ENCODE results near the gene RBM23.
A peak's percentile ranks its signal among the peaks of the same experiment; 100 is the strongest.

Gene RBM23

DNA sequence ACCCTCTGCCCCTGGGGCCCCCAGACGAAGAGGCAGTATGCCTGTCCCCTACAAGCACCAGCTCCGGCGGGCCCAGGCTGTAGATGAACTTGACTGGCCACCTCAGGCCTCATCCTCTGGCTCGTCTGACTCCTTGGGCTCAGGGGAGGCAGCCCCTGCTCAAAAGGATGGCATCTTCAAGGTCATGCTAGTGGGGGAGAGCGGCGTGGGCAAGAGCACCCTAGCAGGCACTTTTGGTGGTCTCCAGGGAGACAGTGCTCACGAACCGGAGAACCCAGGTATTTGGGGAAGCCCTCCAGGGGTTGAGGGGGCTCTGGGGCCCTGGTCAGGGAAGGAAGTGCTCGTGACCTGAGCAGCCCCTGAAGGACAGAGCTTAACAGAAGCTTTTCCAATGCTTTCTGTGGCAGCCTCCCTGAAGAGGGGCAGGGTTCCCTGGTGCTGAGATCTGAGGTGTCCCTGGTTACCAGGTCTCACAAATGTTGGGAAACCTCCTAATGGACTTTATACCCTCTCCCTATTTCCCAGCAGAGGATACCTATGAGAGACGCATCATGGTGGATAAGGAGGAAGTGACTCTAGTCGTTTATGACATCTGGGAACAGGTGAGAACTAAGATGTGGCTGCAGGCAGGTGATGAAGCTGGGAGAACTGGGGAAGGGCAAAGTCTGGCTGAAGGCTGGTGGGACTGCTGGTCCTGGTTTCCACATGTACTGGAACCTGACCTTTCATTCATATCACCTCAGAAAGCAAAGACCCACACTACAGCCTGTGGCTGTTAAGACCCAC lies 34.0 kb downstream of the RBM23 start:
- no peak for DNase-seq

DNA sequence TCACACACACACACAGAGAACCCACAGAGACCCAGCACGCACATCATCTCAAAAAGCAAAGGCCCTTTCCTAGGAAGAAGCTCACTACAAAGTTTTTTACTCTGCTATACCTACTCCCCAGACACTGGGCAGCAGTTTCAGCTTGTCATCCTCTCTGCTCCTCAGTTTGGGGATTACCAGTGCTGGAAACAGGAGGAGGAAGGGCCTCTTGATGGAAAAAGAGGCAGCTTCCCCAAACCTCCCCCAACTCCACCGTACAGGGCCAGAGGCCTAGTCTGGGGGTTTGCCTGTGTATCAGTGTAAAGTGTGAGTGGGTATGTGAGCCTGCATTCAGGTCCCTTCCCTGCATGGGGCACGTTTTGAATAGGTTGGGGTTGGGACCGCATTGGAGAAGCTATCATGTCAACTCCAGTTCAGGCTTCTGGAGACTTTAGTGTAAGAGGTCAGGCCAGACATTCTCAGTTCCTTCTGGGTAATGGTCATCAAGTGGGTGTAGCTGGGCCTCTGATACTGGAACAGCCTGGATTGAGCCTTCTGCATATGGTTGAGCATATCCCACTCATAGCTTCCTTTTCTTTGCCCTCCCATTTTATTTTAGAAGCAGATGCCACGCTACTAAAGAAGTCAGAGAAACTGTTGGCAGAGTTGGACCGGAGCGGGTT lies 34.7 kb downstream of the RBM23 start:
- DNase-seq = no peak

DNA sequence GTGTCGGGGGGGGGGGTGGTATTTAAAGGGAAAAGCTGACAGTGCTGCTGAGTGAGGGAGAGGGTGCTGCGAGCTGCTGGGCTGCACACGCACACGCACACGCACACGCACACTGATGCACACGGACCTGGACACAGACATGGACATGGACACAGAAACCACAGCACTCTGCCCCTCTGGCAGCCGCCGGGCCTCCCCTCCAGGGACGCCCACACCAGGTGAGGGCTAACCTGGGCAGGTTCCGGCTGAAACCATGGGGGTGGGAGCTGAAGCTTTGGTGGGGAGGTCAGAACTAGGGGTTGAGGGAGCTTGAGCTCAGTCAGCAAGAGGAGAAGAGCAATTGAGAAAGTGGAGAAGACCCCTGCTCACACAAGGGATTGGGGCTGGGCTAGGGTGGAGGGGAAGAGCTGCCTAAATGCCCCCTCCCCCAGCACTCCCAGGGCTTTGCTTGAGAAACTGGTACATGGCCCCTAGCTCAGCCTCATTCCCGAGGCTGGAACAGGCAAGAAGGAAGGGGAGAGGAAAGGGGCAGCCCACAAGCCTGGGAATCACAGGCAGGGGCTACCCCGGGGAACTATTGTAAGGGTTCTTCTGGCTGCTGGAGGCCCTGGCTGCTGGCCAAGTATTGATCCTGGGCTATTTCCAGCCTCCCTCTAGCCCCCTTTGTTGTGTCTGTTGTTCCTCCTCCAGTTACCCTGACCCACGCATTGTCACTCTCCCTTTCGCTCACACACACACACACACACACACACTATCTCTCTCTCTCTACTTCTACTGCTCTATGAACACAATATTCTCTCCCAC lies 35.6 kb downstream of the RBM23 start, which contains the start of gene REM2:
Gene REM2, plus strand, starts transcription at position 50 of the 804 bp plus-strand sequence. Its CDS starts 66 bp downstream, at position 116.
- no peak for DNase-seq

GRCh38 chr14:22882529-22883172 lies 36.3 kb downstream of the RBM23 start:
- DNase-seq = peak; percentile 88

DNA sequence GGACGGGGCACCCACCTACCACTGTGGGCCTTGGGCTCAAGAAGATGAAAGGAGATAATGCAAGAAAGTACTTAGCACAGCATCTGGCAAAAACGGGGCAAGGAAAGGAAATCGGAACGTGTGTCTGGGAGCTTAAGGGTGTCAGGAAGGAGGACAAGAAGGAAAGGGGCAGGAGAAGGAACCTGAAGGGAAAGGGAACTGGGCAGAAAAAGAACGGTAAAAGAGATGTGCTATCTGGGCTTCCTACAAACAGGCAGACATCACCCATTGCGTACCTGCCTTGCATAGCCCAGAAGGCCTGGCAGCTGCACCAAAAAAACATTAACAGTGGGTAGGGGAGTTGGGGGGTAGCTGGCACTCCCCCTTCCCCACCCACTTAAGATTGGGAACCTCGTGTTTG lies 36.9 kb downstream of the RBM23 start:
- no peak for DNase-seq

DNA sequence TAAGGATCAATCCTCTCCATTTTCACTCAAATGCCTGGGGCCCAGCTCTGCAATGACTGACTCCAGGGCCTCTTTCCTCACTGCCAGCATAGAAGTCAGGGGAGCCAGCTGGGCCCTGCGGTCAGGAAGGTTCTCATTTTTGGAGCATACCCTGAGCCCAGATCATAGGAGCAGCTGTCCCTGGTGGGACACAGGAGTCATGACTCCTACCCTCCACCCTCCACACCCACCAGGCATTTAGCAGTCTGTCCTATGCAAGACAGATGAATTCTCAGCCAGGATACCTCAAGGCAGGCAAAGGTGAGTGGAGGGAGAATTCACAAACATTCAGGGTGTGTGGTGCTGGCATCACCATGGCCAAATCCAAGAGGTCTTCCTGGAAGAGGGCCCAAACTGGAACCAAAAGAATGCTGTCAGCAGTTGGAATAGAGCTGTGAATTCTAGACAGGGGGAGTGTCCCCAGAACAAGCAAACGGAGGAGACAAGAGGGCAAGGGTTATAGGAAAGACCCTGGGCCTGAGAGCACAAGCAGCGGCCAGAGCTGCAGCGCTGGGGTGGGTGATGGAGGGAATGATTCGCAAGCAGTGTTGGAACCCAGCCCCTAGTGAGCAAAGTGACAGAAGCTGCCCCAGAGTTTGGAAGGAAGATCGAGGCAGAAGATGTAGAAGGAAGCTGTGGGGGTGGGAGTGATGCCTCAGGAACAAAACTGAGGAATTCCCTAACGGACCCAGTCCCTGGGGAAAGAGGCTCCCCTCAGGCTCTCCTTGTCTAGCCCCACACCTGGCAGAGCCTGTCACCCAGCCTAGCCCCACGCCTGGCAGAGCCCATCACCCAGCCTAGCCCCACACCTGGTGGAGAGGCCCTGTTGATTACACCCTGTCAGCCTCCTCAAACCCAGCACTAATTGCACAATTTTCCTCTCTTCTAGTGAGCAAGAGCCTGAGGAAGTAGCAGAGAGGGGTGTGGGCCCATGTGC lies 40.4 kb downstream of the RBM23 start:
- no peak for DNase-seq

- DNase-seq = no peak
These were observed 41.9 kb downstream of the RBM23 start for GRCh38 chr14:22877000-22877501.

- DNase-seq = no peak
These were observed 43.1 kb downstream of the RBM23 start for GRCh38 chr14:22875748-22876319.

DNA sequence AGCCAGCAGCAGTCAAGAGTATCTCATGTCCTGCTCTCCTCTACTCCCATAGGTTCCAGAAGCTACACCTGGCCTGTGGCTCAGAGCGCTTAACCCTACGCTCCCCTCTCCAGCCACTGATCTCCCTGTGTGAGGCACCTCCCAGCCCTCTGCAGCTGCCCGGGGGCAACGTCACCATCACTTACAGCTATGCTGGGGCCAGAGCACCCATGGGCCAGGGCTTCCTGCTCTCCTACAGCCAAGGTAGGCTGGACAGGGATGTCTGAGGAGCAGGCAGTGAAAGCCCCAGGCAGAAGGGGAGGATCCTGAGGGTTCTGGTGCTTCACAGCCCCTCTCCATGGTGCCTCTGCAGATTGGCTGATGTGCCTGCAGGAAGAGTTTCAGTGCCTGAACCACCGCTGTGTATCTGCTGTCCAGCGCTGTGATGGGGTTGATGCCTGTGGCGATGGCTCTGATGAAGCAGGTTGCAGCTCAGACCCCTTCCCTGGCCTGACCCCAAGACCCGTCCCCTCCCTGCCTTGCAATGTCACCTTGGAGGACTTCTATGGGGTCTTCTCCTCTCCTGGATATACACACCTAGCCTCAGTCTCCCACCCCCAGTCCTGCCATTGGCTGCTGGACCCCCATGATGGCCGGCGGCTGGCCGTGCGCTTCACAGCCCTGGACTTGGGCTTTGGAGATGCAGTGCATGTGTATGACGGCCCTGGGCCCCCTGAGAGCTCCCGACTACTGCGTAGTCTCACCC lies 43.8 kb downstream of the RBM23 start:
- no peak for DNase-seq

DNA sequence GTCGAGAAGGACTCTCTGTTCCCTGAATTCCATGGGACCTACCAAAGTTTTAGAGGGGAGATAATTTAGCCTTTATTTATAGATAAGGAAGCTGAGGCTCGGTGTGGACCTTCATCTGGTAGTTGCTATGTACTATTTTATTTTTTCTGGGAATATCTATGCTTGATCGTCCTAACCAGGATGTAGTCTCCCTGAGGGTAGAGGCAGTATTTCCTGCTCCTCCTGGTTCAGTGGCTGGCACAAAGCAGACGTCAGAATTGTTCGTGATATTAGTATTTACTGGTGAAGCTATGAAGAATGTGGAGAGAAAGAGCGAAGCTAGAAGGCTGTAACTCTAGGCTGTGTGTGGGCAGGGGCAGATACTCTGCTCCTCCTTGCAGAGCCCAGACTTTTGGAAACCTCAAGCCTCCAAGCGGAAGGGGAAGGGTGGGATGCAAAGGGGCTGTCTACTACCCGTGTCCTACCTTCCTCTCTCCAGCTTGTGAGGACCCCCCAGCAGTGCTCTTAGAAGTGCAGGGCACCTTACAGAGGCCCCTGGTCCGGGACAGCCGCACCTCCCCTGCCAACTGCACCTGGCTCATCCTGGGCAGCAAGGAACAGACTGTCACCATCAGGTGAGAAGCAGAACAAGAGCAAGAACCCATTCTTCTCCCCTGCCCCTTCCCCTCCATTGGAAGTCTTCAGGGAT lies 46.0 kb downstream of the RBM23 start:
- no peak for DNase-seq

GRCh38 chr14:22872033-22872832 lies 46.7 kb downstream of the RBM23 start:
- DNase-seq = peak; percentile 95

DNA sequence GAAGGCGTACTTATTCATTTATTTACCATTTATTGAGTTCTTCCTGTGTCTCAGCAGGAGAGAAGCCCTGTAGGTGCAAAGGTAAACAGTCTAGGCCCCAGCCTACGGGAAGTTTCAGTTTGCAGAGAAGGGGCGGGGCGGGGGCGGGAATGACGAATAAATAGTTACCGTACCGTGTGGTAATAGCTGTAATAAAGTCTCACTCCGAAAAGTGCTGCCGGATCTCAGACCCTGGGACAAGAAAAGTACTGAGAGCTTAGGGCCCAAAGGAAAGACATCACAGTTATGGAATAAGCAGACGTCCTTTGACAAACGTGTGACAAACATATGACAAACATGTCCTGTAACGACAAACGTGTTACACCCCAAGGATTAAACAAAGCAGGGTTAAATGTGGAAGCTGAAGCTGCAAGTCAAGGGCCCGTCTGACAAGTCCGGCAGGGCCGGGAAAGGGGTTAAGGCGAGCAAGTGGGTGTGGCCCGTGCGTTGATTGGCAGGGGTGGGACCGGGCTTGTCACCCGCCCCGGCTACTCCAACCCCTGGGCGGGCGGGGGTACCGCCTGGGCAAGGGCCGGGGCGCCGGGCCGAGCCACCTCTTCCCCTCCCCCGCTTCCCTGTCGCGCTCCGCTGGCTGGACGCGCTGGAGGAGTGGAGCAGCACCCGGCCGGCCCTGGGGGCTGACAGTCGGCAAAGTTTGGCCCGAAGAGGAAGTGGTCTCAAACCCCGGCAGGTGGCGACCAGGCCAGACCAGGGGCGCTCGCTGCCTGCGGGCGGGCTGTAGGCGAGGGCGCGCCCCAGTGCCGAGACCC lies 47.5 kb downstream of the RBM23 start, which contains the start of gene LRP10:
Gene LRP10, plus strand, starts transcription at position 517 of the 809 bp plus-strand sequence. CDS start 564 bp downstream, outside the sequence.
- peak; percentile 98 for DNase-seq

- DNase-seq = no peak
These were observed 48.1 kb downstream of the RBM23 start for GRCh38 chr14:22870811-22871223.

- no peak for DNase-seq
These were observed 52.1 kb downstream of the RBM23 start for GRCh38 chr14:22866874-22867273.

DNA sequence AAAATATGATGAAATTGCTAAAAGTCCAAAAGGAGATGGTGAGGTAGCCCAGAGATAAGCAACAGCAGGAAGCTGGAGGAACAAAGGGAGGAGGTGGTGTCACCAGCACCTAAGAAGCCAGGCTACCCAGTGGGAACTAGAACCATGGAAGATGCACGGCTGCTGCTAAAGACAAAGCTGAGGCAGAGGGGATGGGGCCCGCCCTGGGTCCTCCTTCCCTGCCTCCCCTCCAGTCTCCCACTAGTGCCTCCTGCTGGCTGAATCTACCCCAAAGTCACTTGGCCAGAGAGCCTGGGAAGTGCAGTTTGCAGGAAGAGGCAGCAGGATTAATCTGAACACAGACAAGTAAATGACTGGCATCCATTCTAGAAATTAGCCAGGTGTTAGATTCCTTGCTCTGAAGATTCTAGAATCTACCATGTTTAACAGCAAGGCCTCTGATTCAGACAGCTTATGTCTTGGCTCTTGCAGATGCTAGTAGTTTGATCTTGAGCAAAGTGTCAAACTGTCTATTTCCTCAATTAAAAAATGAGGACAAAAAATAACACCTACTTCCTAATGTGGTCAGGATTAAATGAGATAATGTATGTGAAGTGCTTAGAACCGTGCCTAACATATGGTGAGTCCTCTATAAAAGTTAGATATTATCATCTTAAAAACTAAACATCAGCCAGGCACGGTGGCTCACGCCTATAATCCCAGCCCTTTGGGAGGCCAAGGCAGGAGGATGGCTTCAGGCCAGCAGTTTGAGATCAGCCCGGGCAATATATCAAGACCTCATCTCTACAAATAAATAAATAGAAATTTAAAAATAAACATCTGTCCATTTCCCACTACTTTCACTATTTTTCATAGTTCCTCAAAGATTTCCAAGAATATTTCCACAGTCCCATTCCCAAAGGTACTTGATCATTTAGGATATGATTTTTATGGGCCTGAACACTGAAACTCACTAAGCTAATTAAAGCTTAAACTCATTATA lies 53.2 kb downstream of the RBM23 start:
- peak; percentile 71 for DNase-seq

- no peak for DNase-seq
These were observed 54.0 kb downstream of the RBM23 start for GRCh38 chr14:22864979-22865378.

DNA sequence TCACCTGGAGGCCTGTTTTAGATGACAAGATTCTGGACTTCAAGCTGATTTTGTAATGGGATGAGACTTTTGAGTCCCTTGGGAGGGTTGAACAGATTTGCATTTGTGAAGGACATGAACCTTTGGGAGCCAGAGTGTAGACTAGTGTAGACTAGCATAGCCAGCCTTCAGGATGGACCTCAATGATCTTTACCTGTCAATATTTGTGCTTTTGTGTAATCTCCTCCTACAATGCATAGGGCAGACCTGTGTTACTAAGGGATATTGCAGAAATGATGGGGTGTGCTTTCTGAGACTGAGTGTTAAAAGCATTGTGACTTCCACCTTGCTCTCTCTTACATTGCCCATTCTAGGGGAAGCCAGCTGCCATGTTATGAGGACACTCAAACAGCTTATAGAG lies 57.3 kb downstream of the RBM23 start:
- no peak for DNase-seq
